ENCODE measurements around the gene ITGA8. TPM values are rescaled to one million over a fixed set of nuclear protein-coding genes. Genes with fewer than 3 reads are reported as not detected.

Gene ITGA8
- polyA plus RNA-seq, 1 experiment = 0.25 TPM

GRCh38 chr10:15660990-15661389 lies 58.7 kb downstream of the ITGA8 start:
- H3K27me3 ChIP-seq (ENCODE audit: control insufficient read depth, insufficient read depth, low read length) = no peaks in the 10 kb centered on the region
- no peak for DNase-seq (ENCODE audit: low read depth, low spot score)
- H3K27ac ChIP-seq (ENCODE audit: low read depth, low read length) = no peak overlapping the region
- TF ChIP-seq CTCF (IDR thresholded peaks at IDR 0.05; ENCODE audit: low read depth, low read length) = no peak
- ChIA-PET CTCF (no interaction called here), POLR2A (no interaction called here)
- no peaks in the 10 kb centered on the region for H3K9me3 ChIP-seq (ENCODE audit: control insufficient read depth, insufficient read depth, low read length)
- H3K4me3 ChIP-seq (ENCODE audit: low read depth, low read length) = no peak overlapping the region

- DNase-seq (ENCODE audit: low read depth, low spot score) = no peak
- CTCF ChIA-PET = interaction anchor here (1.2 kb wide), 1 partner anchor 68 kb away, joined by 3 read pairs; no protein-coding TSS in a partner anchor
- Histone ChIP-seq H3K4me3 (ENCODE audit: low read depth, low read length) (no peak overlapping the region), H3K9me3 (ENCODE audit: control insufficient read depth, insufficient read depth, low read length) (no peaks in the 10 kb centered on the region), H3K27me3 (ENCODE audit: control insufficient read depth, insufficient read depth, low read length) (no peaks in the 10 kb centered on the region), H3K27ac (ENCODE audit: low read depth, low read length) (no peak overlapping the region)
- POLR2A ChIA-PET = no interaction called here
- TF ChIP-seq CTCF (IDR thresholded peaks at IDR 0.05; ENCODE audit: low read depth, low read length) = no peak
Measured at GRCh38 chr10:15658069-15658702, 61.5 kb downstream of the ITGA8 start.

- DNase-seq (ENCODE audit: low read depth, low spot score) = no peak
- Histone ChIP-seq H3K4me3 (ENCODE audit: low read depth, low read length) (no peak overlapping the region), H3K9me3 (ENCODE audit: control insufficient read depth, insufficient read depth, low read length) (no peaks in the 10 kb centered on the region), H3K27ac (ENCODE audit: low read depth, low read length) (no peak overlapping the region), H3K27me3 (ENCODE audit: control insufficient read depth, insufficient read depth, low read length) (no peaks in the 10 kb centered on the region)
- TF ChIP-seq CTCF (IDR thresholded peaks at IDR 0.05; ENCODE audit: low read depth, low read length) = no peak
- CTCF ChIA-PET = no interaction called here
- POLR2A ChIA-PET = no interaction called here
Measured at GRCh38 chr10:15652757-15653156, 67.0 kb downstream of the ITGA8 start.

DNA sequence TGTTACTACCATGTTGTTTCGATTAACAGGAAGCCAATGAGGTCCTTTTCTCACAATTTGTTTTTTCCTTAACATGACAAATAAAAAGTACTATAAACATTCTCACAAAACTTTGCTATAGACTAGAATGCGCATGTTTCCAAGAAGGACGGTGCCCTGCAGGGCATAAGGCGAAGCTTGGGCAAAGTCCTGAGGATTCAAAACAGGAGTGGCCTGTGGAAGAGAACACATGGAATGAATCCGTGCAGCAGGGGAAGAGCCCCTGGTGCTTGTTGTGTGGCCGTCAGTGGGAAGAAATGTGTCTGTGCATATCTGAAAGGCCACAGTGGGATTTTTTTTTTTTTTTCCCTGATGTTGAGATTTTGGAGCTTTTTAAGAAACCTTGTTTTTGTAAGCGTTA lies 67.6 kb downstream of the ITGA8 start:
- Histone ChIP-seq H3K27ac (ENCODE audit: low read depth, low read length) (no peak overlapping the region), H3K9me3 (ENCODE audit: control insufficient read depth, insufficient read depth, low read length) (no peaks in the 10 kb centered on the region), H3K4me3 (ENCODE audit: low read depth, low read length) (no peak overlapping the region), H3K27me3 (ENCODE audit: control insufficient read depth, insufficient read depth, low read length) (no peaks in the 10 kb centered on the region)
- POLR2A ChIA-PET = no interaction called here
- TF ChIP-seq CTCF (IDR thresholded peaks at IDR 0.05; ENCODE audit: low read depth, low read length) = no peak
- no peak for DNase-seq (ENCODE audit: low read depth, low spot score)
- CTCF ChIA-PET = no interaction called here

GRCh38 chr10:15651175-15651574 lies 68.5 kb downstream of the ITGA8 start:
- no peak for DNase-seq (ENCODE audit: low read depth, low spot score)
- H3K4me3 ChIP-seq (ENCODE audit: low read depth, low read length) = no peak overlapping the region

More at GRCh38 chr10:15651175-15651574, 68.5 kb downstream of the ITGA8 start:
- H3K27me3 ChIP-seq (ENCODE audit: control insufficient read depth, insufficient read depth, low read length) = no peaks in the 10 kb centered on the region
- ChIA-PET POLR2A (interaction anchor here (0.5 kb wide), 1 partner anchor 81 kb away, joined by 3 read pairs; no protein-coding TSS in a partner anchor), CTCF (interaction anchor here (1.0 kb wide), 1 partner anchor 231 kb away, joined by 3 read pairs; no protein-coding TSS in a partner anchor)
- H3K27ac ChIP-seq (ENCODE audit: low read depth, low read length) = no peak overlapping the region
- no peak for TF ChIP-seq CTCF (IDR thresholded peaks at IDR 0.05; ENCODE audit: low read depth, low read length)
- no peaks in the 10 kb centered on the region for H3K9me3 ChIP-seq (ENCODE audit: control insufficient read depth, insufficient read depth, low read length)

Measured in AG04450 (cell line).